GM18517 (cell line): ENCODE measurements around the gene TACC2.

Experiments
- ATAC-seq: cut with Tn5 transposase; IDR thresholded peaks from one replicate; pipeline ENCODE4 v1.9.1; 2021; ENCODE audit warnings: mild to moderate bottlenecking, moderate library complexity; ENCODE audit not compliant: unreplicated experiment

The TACC2 gene

GRCh38 chr10:122264436-122264835 lies 275.5 kb downstream of the TACC2 start:
- no peak for ATAC-seq

GRCh38 chr10:122264931-122265330 lies 276.0 kb downstream of the TACC2 start:
- no peak for ATAC-seq

- no peak for ATAC-seq
Measured at GRCh38 chr10:122265896-122266295, 276.9 kb downstream of the TACC2 start.

- ATAC-seq = no peak
Measured at GRCh38 chr10:122267849-122268737, 279.1 kb downstream of the TACC2 start.

GRCh38 chr10:122269059-122269687 lies 280.2 kb downstream of the TACC2 start:
- ATAC-seq = no peak

GRCh38 chr10:122271076-122271475 lies 282.1 kb downstream of the TACC2 start, which contains the start of gene BTBD16:
Gene BTBD16 (plus strand): TSS chr10:122271296. CDS start chr10:122275082, 3,786 bp downstream.
- no peak for ATAC-seq

GRCh38 chr10:122273966-122274545 lies 285.1 kb downstream of the TACC2 start:
- no peak for ATAC-seq

GRCh38 chr10:122276611-122277208 lies 287.7 kb downstream of the TACC2 start:
- no peak for ATAC-seq

- no peak for ATAC-seq
Measured at GRCh38 chr10:122277526-122278136, 288.7 kb downstream of the TACC2 start.

- no peak for ATAC-seq
Measured at GRCh38 chr10:122279725-122280141, 290.8 kb downstream of the TACC2 start.

GRCh38 chr10:122280156-122280555 lies 291.2 kb downstream of the TACC2 start:
- no peak for ATAC-seq

- no peak for ATAC-seq
Measured at GRCh38 chr10:122281018-122281626, 292.2 kb downstream of the TACC2 start.

GRCh38 chr10:122281751-122282150 lies 292.8 kb downstream of the TACC2 start:
- no peak for ATAC-seq

GRCh38 chr10:122282253-122282671 lies 293.3 kb downstream of the TACC2 start:
- no peak for ATAC-seq

- no peak for ATAC-seq
Measured at GRCh38 chr10:122282909-122283308, 293.9 kb downstream of the TACC2 start.

GRCh38 chr10:122285506-122286444 lies 296.8 kb downstream of the TACC2 start:
- no peak for ATAC-seq

GRCh38 chr10:122286867-122287266 lies 297.9 kb downstream of the TACC2 start:
- ATAC-seq = no peak

GRCh38 chr10:122287570-122287969 lies 298.6 kb downstream of the TACC2 start:
- ATAC-seq = no peak

- no peak for ATAC-seq
Measured at GRCh38 chr10:122288262-122288661, 299.3 kb downstream of the TACC2 start.
